ENCODE data around the gene MTMR3.
A peak's percentile ranks its signal among the peaks of the same experiment; 100 is the strongest.

The MTMR3 gene

GRCh38 chr22:29867851-29868250 lies 15.1 kb upstream of the MTMR3 start:
- DNase-seq (ENCODE audit: low spot score) = no peak

- no peak for DNase-seq (ENCODE audit: low spot score)
These were observed 12.4 kb upstream of the MTMR3 start for GRCh38 chr22:29870574-29870973.

GRCh38 chr22:29871684-29872083 lies 11.3 kb upstream of the MTMR3 start:
- DNase-seq (ENCODE audit: low spot score) = no peak

DNA sequence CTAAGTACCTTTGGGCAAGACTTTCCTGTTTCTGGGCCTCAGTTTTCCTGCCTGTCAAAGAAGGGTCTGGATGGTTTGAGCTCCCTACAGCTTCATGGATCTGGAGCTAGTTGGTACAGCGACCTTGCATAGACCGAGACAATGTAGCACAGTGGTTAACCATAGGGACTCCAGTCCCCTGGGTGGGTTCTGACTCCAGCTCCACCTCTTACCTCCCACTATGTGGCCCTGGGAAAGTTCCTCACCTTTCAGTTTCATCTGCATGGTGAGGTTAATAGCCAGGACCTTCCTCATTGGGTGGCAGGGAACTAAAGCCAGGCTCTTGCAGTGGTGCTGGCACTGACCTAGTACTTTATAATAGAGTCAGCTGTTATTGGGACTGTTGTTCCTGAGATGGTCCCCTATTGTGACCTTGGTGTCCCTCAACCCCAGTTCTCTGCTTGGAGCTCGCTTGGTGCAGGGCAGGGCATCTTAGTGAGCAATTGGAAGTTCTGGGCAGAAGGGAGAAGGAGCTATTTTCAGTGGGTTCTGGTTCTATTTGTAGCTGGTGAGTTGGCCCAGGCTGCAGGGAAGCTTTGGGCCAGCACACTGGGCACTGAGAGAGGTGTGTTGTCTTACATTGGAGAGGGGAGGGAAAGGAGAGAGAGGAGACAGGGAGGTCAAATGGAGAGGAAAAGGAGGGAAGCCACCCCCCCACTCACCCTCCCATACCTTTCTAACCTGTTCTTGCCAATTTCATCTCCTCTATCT lies 10.7 kb upstream of the MTMR3 start:
- DNase-seq (ENCODE audit: low spot score) = no peak

GRCh38 chr22:29872989-29873388 lies 10.0 kb upstream of the MTMR3 start:
- no peak for DNase-seq (ENCODE audit: low spot score)

- DNase-seq (ENCODE audit: low spot score) = no peak
These were observed 9.0 kb upstream of the MTMR3 start for GRCh38 chr22:29873943-29874342.

DNA sequence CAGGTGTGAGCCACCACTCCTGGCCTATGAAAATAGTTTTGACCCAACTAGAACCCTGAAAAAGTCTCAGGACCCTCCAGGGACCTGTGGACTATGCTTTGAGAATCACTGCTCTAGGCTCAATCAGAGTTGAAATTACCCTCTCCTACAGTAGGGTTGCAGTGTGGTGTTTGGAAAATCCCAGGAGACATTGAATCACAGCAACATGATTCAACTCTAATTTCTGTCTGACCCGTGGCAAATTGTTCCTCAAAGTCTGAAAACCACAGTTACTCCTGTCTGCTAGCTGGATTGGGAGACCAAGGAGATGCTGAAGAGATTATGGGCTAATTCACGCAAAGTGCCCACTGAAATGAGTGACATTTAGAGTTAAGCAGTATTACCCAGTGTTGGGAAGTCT lies 5.4 kb upstream of the MTMR3 start:
- no peak for DNase-seq (ENCODE audit: low spot score)

- DNase-seq (ENCODE audit: low spot score) = no peak
These were observed 3.2 kb upstream of the MTMR3 start for GRCh38 chr22:29879753-29880152.

GRCh38 chr22:29882716-29883044 lies 294 bp upstream of the MTMR3 start:
- no peak for DNase-seq (ENCODE audit: low spot score)

DNA sequence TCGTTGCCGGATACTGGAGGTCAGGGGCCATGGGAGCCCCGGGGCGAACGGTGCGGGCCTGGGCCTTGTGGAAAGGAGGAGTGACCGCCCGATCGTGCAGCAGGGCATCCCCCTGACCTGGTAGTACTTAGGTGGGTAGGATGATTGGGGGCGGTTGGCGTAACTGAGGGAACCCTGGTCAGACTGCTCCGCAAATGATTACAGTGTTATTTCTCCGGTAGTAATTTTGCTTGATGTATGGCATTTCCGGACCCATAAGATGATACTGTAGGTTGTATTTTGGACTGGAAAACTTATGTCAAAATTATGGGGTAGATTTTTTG lies 762 bp downstream of the MTMR3 start:
- DNase-seq (ENCODE audit: low spot score) = no peak

GRCh38 chr22:29885610-29886009 lies 2.6 kb downstream of the MTMR3 start:
- DNase-seq (ENCODE audit: low spot score) = no peak

- DNase-seq (ENCODE audit: low spot score) = no peak
These were observed 3.6 kb downstream of the MTMR3 start for GRCh38 chr22:29886596-29886995.

DNA sequence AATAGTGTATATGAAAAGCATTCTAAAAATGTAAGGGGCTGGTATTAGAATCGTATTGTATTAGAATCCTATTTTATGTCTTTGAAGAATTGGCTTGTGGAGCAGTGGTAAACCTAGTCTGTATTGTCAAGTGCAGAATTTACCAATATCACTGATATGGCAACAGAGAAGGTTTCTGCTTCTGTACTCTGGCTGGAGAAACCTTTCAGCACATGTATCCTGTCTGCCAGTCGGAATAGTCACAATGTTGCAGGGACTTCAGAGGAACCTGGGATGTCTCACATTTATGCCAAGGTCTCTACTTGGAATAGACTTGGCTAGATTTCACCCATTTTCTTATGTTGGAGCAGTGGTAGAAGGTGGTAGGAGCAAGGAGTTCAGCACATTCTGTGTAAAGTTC lies 4.4 kb downstream of the MTMR3 start:
- DNase-seq (ENCODE audit: low spot score) = no peak

- DNase-seq (ENCODE audit: low spot score) = no peak
These were observed 7.8 kb downstream of the MTMR3 start for GRCh38 chr22:29890760-29891159.

GRCh38 chr22:29892315-29893156 lies 9.6 kb downstream of the MTMR3 start:
- DNase-seq (ENCODE audit: low spot score) = no peak

DNA sequence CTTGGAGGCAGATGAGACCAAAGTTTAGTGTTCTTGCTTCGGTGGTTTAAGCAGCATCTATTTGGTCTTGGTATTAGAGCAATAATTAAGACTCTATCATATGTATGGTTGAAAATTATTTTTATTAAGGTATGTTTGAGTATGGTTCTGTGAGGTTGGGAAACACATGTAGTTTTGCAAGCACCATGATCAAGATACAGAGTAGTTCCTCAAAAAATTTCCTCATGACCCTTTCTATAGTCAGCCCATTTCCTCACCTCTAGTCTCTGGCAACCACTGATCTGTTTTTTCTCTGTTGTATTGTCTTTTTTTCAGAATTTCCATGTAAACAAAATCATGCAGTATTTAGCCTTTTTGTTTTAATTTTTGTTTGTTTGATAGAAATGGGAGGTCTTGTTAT lies 18.4 kb downstream of the MTMR3 start:
- no peak for DNase-seq (ENCODE audit: low spot score)

DNA sequence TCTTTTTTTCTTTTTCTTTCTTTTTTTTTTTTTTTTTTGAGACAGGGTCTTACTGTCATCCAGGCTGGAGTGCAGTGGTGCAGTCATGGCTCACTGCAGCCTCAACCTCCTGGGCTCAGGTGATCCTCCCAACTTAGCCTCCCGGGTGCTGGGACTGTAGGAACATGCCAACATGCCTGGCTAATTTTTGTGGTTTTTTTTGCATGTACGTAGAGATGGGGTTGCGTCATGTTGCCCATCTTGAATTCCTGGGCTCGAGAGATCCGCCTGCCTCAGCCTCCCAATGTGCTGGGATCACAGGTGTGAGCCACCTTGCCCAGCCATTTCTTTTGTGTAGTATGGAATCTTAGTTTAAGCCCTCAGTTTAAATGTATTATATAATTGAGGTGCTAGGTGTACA lies 20.4 kb downstream of the MTMR3 start:
- no peak for DNase-seq (ENCODE audit: low spot score)

DNA sequence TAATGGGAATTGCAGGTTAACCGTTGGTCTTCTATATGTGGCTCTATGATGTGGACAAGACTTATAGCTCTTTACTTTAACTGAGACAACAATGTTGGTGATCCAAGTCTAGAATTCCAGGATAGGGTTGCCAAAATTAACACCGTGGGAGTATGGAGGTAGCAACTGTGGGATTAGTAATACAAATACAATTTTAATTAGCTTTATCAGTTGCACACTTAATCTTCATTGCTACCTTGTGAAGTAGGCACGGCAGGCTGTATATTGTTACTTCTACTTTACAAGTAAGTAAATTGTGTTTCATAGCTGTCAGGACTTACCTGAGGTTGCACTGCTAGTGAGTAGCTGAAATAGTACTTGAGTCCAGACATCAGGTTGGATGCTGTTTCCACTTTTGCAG lies 21.0 kb downstream of the MTMR3 start:
- DNase-seq (ENCODE audit: low spot score) = no peak

GRCh38 chr22:29907753-29908515 lies 25.0 kb downstream of the MTMR3 start:
- DNase-seq (ENCODE audit: low spot score) = peak; percentile 11

- DNase-seq (ENCODE audit: low spot score) = no peak
These were observed 29.2 kb downstream of the MTMR3 start for GRCh38 chr22:29912141-29912540.

DNA sequence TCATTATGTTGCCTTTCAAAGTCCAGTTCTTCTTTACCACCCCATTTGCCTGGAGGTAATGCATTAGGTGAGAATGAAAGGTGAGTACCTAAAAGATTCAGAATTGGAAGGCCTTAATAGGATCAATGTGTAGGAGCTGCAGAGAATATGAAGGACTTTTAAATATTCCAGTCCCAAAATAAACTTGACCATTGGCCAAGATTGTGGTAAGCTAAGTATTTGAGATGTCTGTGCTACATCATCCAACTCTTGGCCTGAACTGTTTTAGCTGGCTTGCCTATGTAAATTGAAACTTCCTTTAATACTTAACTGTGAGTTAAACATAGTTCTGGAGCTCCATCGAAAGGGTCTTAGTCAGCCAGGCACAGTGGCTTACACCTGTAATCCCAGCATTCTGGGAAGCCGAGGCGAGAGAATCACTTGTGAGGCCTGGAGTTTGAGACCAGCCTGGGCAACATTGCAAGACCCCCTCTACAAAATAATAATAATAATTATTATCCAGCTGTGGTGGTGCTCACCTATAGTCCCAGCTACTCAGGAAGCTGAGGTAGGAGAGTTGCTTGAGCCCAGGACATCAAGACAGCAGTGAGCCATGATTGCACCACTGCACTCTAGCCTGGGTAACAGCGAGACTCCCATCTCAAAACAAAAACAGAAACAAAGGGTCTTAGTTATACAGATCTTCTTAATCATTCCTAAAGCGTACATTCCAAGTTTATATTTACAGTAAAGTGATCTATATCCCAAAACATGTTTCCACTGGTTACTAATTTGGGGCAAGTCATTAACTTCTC lies 29.8 kb downstream of the MTMR3 start:
- DNase-seq (ENCODE audit: low spot score) = no peak

GRCh38 chr22:29914165-29914564 lies 31.2 kb downstream of the MTMR3 start:
- no peak for DNase-seq (ENCODE audit: low spot score)
